Hypothalamus (tissue), 51 donors: ENCODE data around the gene IER5L.
"Not testable (repeated sequence)": the region's sequence is repeated elsewhere in the genome, so short reads cannot be mapped to it uniquely, and the experiment has no call there.

Experiments used
- DNase-seq, 51 donors: peaks; one replicate each; lab custom pipeline; 2025; lab: John Stamatoyannopoulos, UW

Gene IER5L

GRCh38 chr9:129204840-129205239 is 26.8 kb upstream of the IER5L start:
- DNase-seq, result no peak

GRCh38 chr9:129203556-129203909 is 25.5 kb upstream of the IER5L start:
- DNase-seq, result no peak

GRCh38 chr9:129202613-129203555 is 24.8 kb upstream of the IER5L start:
- peak; percentile 30 to 91 (median 74) for DNase-seq

GRCh38 chr9:129201866-129202265 is 23.8 kb upstream of the IER5L start:
- no peak for DNase-seq

- peak in 1 of 51 donors; percentile 18 for DNase-seq
Observed at GRCh38 chr9:129201289-129201688, 23.2 kb upstream of the IER5L start.

- DNase-seq, result no peak
Observed at GRCh38 chr9:129200255-129200654, 22.2 kb upstream of the IER5L start.

GRCh38 chr9:129199044-129199435 is 21.0 kb upstream of the IER5L start:
- DNase-seq, result no peak

GRCh38 chr9:129198319-129199043 is 20.4 kb upstream of the IER5L start:
- DNase-seq, result peak in 17 of 51 donors; percentile 8 to 67 (median 31)

- DNase-seq, result no peak
Observed at GRCh38 chr9:129197978-129198318, 19.9 kb upstream of the IER5L start.

- not testable (repeated sequence) for DNase-seq
Observed at GRCh38 chr9:129197045-129197444, 19.0 kb upstream of the IER5L start.

GRCh38 chr9:129195606-129196005 is 17.5 kb upstream of the IER5L start:
- no peak for DNase-seq

GRCh38 chr9:129194221-129194620 is 16.2 kb upstream of the IER5L start:
- DNase-seq, result no peak

GRCh38 chr9:129193655-129194054 is 15.6 kb upstream of the IER5L start:
- no peak for DNase-seq

- no peak for DNase-seq
Observed at GRCh38 chr9:129191234-129191633, 13.2 kb upstream of the IER5L start.

- not testable (repeated sequence) for DNase-seq
Observed at GRCh38 chr9:129189971-129190370, 11.9 kb upstream of the IER5L start.

GRCh38 chr9:129187042-129187441 is 9.0 kb upstream of the IER5L start:
- no peak for DNase-seq

- DNase-seq, result no peak
Observed at GRCh38 chr9:129185991-129186390, 7.9 kb upstream of the IER5L start.

GRCh38 chr9:129185402-129185801 is 7.3 kb upstream of the IER5L start:
- DNase-seq, result no peak

GRCh38 chr9:129184596-129185122 is 6.6 kb upstream of the IER5L start:
- DNase-seq, result no peak

- DNase-seq, result no peak
Observed at GRCh38 chr9:129184219-129184524, 6.1 kb upstream of the IER5L start.

GRCh38 chr9:129183495-129184218 is 5.6 kb upstream of the IER5L start:
- no peak for DNase-seq
